Testis (tissue), 2 donors: ENCODE measurements around the gene FMNL3.

Experiments used
- POLR2A ChIP-seq: fragments of 450-650 bp; IDR thresholded peaks from one replicate; pipeline ENCODE4 v1.6.1; 2017; ENCODE audit warnings: antibody characterized with exemption, mild to moderate bottlenecking, moderate library complexity
- TF ChIP-seq, protein P1 (sequence below), 3 experiments: fragments of 450-650 bp in 2 of 3; fragments of 200-600 bp in 1 of 3; sonication (generic) in 1 of 3; IDR thresholded peaks; one replicate each; pipeline ENCODE4 v1.5.1; 2016 to 2019; ENCODE audit warnings: antibody characterized with exemption in 3 of 3, mild to moderate bottlenecking in 2 of 3, moderate library complexity in 1 of 3

DNA sequence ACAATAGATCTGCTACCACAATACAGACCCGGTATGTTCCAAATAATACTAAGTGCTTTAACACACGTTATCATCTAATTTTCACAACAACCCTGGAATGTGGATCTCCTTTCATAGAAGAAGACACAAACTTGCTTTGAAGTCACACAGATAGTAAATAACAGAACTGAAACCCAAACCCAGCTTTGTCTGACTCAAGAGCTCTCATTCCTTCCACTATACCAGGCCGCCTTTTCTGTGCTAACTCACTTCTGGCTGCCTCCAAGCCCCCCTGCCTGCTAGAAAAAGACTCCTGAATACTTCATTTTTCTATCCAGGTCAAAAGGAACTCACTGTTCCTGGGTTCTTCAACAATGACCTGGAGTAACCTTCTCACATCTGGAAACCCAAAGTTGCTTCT, 46.0 kb downstream of the FMNL3 start:
- TF ChIP-seq, protein P1, sequence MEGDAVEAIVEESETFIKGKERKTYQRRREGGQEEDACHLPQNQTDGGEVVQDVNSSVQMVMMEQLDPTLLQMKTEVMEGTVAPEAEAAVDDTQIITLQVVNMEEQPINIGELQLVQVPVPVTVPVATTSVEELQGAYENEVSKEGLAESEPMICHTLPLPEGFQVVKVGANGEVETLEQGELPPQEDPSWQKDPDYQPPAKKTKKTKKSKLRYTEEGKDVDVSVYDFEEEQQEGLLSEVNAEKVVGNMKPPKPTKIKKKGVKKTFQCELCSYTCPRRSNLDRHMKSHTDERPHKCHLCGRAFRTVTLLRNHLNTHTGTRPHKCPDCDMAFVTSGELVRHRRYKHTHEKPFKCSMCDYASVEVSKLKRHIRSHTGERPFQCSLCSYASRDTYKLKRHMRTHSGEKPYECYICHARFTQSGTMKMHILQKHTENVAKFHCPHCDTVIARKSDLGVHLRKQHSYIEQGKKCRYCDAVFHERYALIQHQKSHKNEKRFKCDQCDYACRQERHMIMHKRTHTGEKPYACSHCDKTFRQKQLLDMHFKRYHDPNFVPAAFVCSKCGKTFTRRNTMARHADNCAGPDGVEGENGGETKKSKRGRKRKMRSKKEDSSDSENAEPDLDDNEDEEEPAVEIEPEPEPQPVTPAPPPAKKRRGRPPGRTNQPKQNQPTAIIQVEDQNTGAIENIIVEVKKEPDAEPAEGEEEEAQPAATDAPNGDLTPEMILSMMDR (IDR thresholded peaks at IDR 0.05): no peak
- no peak for TF ChIP-seq POLR2A
